ENCODE data around the gene CEBPB. TPM values are rescaled to one million over a fixed set of nuclear protein-coding genes. Genes with fewer than 3 reads are reported as not detected.

The CEBPB gene
- total and polyA plus RNA-seq, 2 experiments from 2014 or later: 22.0 to 22.9 TPM

DNA sequence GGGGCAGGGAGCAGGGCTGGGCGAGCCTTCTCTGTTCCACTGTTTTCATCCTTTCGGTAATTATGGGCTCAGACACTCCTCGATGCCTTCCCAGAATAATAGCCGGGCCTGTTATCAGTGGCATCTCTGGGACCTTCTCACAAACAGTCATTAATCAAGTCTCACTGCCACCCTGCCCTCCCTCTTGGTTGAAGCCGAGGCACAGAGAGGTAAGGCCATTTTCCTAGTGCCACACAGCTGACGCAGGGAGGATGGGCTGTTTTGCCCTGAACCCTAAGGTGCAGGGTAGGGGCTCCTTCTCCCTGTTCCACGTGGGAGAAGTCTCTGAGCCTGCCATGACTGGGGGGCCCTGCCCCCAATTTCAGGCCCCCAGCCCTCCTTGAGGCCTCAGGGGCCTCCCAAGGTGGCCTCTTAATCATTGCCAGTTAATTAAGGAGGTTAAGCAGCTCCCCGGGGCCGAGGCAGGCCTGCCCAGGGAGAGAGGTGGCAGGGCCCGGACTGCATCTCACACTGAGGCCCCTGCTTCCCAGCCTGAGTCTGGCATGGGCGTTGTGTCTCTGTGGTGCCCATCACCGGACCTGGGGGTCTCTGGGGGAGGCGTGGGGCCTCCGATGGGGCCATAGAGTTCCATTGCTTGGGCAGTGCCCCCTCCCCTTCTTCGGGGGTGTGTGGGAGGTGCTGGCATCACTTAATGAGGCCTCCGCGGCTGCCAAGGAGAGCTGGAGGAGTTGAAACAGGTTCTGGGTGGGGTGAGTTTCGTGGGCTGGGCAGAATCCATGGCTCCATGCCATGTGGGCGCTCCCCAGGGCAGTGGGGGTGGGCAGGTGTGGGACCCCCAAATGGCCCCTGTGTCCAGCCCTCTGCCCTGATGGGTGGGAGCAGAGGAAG lies 42.9 kb downstream of the CEBPB start:
- no peak for TF ChIP-seq CTCF (IDR thresholded peaks at IDR 0.05; ENCODE audit: low read depth, low read length)
- no peaks in the 10 kb centered on the region for H3K4me1 ChIP-seq (ENCODE audit: low read depth)
- no peaks in the 10 kb centered on the region for H3K27me3 ChIP-seq
- H3K4me3 ChIP-seq: no peak overlapping the region
- no peak overlapping the region for H3K27ac ChIP-seq
- no peaks in the 10 kb centered on the region for H3K36me3 ChIP-seq
- H3K9me3 ChIP-seq (ENCODE audit: low read depth): no peaks in the 10 kb centered on the region
- no peak for DNase-seq (ENCODE audit: low read depth in 1 of 2, low spot score in 1 of 2)

DNA sequence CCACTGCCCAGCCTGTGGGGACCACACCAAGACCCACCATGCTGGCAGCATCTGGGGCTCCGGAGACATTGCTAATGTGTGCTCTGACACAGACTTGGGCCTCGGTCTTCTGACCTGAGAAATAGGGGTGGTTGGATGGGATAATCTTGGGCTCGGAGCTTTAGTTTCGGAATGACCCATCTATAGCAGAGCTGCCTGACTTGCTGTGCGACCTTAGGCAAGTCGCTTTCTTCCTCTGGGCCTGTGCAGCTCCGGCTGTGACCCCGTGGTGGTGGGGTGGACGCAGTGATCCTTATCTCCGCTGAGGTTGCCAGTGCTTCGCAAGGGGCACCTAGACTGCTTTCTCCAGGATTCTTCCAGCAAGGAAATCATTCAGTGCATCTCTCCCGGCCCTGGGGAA lies 43.7 kb downstream of the CEBPB start:
- Histone ChIP-seq H3K4me1 (ENCODE audit: low read depth) (no peaks in the 10 kb centered on the region), H3K4me3 (no peak overlapping the region), H3K27me3 (no peaks in the 10 kb centered on the region), H3K36me3 (no peaks in the 10 kb centered on the region), H3K27ac (no peak overlapping the region), H3K9me3 (ENCODE audit: low read depth) (no peaks in the 10 kb centered on the region)
- TF ChIP-seq CTCF (IDR thresholded peaks at IDR 0.05; ENCODE audit: low read depth, low read length): no peak
- no peak for DNase-seq (ENCODE audit: low read depth in 1 of 2, low spot score in 1 of 2)

- no peaks in the 10 kb centered on the region for H3K36me3 ChIP-seq
- no peaks in the 10 kb centered on the region for H3K9me3 ChIP-seq (ENCODE audit: low read depth)
- no peak overlapping the region for H3K4me3 ChIP-seq
- no peaks in the 10 kb centered on the region for H3K4me1 ChIP-seq (ENCODE audit: low read depth)
- no peak overlapping the region for H3K27ac ChIP-seq
- TF ChIP-seq CTCF (IDR thresholded peaks at IDR 0.05; ENCODE audit: low read depth, low read length): no peak
- DNase-seq (ENCODE audit: low read depth in 1 of 2, low spot score in 1 of 2): no peak
- no peaks in the 10 kb centered on the region for H3K27me3 ChIP-seq
Observed at GRCh38 chr20:50237349-50237748, 46.7 kb downstream of the CEBPB start.

- no peak for TF ChIP-seq CTCF (IDR thresholded peaks at IDR 0.05; ENCODE audit: low read depth, low read length)
- no peak overlapping the region for H3K27ac ChIP-seq
- no peaks in the 10 kb centered on the region for H3K27me3 ChIP-seq
- H3K36me3 ChIP-seq: no peaks in the 10 kb centered on the region
- H3K9me3 ChIP-seq (ENCODE audit: low read depth): no peaks in the 10 kb centered on the region
- no peaks in the 10 kb centered on the region for H3K4me1 ChIP-seq (ENCODE audit: low read depth)
- no peak overlapping the region for H3K4me3 ChIP-seq
- DNase-seq (ENCODE audit: low read depth in 1 of 2, low spot score in 1 of 2): no peak
Observed at GRCh38 chr20:50238081-50238800, 47.6 kb downstream of the CEBPB start.

DNA sequence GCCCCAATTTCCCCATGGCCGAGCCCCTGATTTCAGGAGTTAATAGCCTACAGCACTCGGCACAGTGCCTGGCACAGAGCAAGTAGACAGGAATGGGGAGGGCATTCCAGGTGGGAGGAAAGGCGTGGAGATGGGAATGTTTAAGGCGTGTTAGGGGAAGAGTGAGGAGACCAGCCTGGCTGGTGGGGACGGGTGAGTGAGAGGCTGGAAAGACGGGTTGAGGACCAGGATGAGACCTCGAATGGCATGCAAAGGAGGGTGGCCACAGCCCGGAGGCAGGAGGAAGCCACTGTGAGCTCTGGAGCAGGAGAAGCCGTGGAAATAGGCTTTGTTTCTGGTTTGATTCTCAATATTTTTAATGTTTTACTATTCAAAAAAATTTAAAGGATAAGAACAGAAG lies 49.5 kb downstream of the CEBPB start:
- no peaks in the 10 kb centered on the region for H3K36me3 ChIP-seq
- TF ChIP-seq CTCF (IDR thresholded peaks at IDR 0.05; ENCODE audit: low read depth, low read length): no peak
- no peak overlapping the region for H3K4me3 ChIP-seq
- H3K4me1 ChIP-seq (ENCODE audit: low read depth): no peaks in the 10 kb centered on the region
- no peaks in the 10 kb centered on the region for H3K9me3 ChIP-seq (ENCODE audit: low read depth)
- H3K27ac ChIP-seq: no peak overlapping the region
- no peak for DNase-seq (ENCODE audit: low read depth in 1 of 2, low spot score in 1 of 2)
- no peaks in the 10 kb centered on the region for H3K27me3 ChIP-seq
